ENCODE measurements around the gene NAXE.
A peak's percentile ranks its signal among the peaks of the same experiment; 100 is the strongest.
"Not testable (repeated sequence)": the region's sequence is repeated elsewhere in the genome, so short reads cannot be mapped to it uniquely, and the experiment has no call there.

Gene NAXE

DNA sequence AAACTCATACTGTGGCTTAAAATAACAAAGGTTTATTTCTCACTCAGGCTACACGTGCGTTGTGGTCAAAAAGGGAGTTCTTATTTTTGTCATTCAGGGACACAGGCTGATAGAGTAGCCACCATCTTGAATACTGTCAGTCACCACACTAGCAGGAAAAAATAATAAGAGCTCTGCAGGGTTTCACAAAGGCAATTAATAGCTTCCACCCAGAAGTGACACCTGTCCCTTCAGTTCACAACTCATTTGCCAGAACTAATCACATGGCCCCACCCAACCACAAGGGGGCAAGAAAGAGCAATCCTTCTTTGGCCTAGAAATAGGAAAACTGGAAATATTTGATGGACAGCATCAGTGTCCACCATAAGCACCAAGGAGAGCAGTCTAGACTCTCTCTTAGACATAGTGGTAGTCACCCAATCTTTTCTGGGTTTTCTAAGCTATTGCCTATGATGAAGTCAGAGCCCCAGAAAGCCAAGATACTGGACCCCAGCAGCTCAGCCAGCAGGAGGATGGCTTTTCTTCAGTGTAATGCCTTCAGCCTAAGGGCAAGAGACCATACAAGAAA is 35.8 kb downstream of the NAXE start:
- Histone ChIP-seq H3K36me3 (no peaks in the 10 kb centered on the region), H3K27me3 (ENCODE audit: insufficient read depth, low read depth, severe bottlenecking) (peaks cover 15% of the 10 kb centered on the region), H3K4me3 (ENCODE audit: low read depth, low read length) (no peak overlapping the region), H3K27ac (no peak overlapping the region), H3K9me3 (ENCODE audit: severe bottlenecking) (no peaks in the 10 kb centered on the region)
- TF ChIP-seq, protein P1, sequence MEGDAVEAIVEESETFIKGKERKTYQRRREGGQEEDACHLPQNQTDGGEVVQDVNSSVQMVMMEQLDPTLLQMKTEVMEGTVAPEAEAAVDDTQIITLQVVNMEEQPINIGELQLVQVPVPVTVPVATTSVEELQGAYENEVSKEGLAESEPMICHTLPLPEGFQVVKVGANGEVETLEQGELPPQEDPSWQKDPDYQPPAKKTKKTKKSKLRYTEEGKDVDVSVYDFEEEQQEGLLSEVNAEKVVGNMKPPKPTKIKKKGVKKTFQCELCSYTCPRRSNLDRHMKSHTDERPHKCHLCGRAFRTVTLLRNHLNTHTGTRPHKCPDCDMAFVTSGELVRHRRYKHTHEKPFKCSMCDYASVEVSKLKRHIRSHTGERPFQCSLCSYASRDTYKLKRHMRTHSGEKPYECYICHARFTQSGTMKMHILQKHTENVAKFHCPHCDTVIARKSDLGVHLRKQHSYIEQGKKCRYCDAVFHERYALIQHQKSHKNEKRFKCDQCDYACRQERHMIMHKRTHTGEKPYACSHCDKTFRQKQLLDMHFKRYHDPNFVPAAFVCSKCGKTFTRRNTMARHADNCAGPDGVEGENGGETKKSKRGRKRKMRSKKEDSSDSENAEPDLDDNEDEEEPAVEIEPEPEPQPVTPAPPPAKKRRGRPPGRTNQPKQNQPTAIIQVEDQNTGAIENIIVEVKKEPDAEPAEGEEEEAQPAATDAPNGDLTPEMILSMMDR (IDR thresholded peaks at IDR 0.05; ENCODE audit: low read depth, low read length), result peak; percentile 88
- peak; percentile 83 for DNase-seq

DNA sequence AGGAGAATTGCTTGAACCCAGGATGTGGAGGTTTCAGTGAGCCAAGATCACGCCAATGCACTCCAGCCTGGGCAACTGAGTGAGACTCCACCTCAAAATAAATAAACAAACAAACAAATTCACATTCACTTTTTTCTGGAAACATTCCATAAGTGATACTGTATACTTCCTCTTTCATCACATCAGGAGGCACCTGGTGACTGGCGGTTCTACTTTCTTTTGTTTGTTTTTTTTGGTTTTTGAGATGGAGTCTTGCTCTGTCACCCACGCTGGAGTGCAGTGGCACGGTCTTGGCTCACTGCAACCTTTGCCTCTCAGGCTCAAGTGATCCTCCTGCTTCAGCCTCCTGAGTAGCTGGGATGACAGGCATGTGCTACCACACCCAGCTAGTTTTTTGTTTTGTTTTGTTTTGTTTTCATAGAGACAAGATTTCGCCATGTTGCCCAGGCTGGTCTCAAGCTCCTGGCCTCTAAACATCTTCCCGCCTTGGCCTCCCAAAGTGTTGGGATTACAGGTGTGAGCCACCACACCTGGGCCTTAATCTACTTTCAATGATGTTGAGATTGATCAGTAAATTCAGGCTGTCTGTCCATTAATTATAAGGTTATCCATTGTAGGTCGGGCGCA is 38.4 kb downstream of the NAXE start:
- Histone ChIP-seq H3K4me3 (ENCODE audit: low read depth, low read length) (no peak overlapping the region), H3K36me3 (no peaks in the 10 kb centered on the region), H3K9me3 (ENCODE audit: severe bottlenecking) (no peaks in the 10 kb centered on the region), H3K27ac (no peak overlapping the region), H3K27me3 (ENCODE audit: insufficient read depth, low read depth, severe bottlenecking) (peaks cover 7% of the 10 kb centered on the region)
- TF ChIP-seq, protein P1 (IDR thresholded peaks at IDR 0.05; ENCODE audit: low read depth, low read length), result no peak
- no peak for DNase-seq

DNA sequence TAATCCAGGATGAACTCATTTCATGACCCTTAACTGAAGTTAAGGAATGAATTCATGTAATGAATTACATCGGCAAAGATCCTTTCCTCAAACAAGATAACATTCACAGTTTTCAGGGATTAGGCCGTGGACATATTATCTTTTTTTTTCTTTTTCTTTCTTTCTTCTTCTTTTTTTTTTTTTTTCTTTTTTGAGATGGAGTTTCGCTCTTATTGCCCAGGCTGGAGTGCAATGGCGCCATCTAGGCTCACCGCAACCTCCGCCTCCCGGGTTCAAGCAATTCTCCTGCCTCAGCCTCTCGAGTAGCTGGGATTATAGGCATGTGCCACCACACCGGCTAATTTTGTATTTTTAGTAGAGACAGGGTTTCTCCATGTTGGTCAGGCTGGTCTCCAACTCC is 39.6 kb downstream of the NAXE start:
- H3K27me3 ChIP-seq (ENCODE audit: insufficient read depth, low read depth, severe bottlenecking); H3K36me3 ChIP-seq: not testable (repeated sequence)

DNA sequence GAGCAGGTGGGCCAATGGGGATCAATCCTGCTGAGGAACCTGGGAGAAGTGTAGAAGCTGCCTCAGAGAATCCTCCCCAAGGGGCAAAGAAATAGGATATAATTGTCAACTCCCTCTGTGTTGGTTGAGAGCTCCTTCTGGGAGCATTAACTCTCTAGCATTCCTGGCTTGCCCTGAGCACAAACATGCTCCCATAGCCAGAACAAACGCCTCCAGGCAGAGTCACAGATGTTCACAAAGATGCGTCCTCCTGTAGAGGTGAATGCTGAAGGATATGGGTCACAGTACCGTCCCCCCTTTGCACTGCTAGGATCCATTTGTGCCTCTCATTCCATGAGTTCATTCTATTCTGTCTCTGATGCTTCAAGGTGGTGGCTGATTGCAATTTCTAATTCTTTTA is 40.8 kb downstream of the NAXE start:
- Histone ChIP-seq H3K36me3 (no peaks in the 10 kb centered on the region), H3K9me3 (ENCODE audit: severe bottlenecking) (no peaks in the 10 kb centered on the region), H3K27ac (no peak overlapping the region), H3K27me3 (ENCODE audit: insufficient read depth, low read depth, severe bottlenecking) (no peaks in the 10 kb centered on the region), H3K4me3 (ENCODE audit: low read depth, low read length) (no peak overlapping the region)
- no peak for DNase-seq
- TF ChIP-seq, protein P1 (IDR thresholded peaks at IDR 0.05; ENCODE audit: low read depth, low read length), result no peak

More for the DNA sequence above, 39.6 kb downstream of the NAXE start:
- DNase-seq; H3K9me3 ChIP-seq (ENCODE audit: severe bottlenecking); H3K27ac ChIP-seq; H3K4me3 ChIP-seq (ENCODE audit: low read depth, low read length): not testable (repeated sequence)

DNA sequence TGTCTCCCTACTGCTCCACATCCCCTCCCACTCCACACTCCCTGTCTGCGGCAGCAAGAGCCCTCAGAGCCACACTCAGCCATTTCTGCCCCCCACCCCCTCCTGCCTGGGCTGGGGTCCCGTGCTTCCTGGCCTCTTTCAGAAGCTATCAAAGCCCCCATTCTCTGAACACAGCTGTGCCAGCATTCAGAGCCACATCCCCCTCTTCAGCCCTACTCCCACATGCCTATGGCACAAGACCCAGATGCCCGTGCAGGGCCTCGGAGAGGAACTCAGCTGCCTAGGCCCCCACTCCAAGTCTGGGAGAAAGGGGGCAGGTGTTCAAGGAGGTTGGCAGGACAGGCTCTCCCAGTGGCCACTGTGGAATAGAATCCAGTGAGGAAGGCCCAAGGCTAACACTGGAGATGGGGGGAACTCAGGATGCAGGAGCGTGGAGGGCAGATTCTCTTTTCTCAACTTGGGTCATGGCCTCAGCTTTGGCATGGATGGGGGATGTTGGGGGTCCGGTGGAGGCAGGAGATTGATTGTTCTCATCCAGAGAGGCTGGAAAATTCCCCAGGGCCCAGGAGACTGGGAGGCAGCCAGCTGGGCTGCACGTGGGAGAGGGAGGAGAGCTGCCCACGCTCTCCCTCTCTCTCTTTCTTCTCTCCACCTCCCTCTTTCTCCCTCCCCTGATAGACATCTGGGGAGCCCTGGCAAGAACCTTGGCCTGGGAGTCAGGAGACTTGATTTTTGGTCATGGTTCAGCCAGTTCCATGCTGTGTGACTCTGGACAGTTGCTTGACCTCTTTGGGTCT is 46.8 kb downstream of the NAXE start:
- no peaks in the 10 kb centered on the region for H3K36me3 ChIP-seq
- H3K4me3 ChIP-seq (ENCODE audit: low read depth, low read length), result no peak overlapping the region
- TF ChIP-seq, protein P1 (IDR thresholded peaks at IDR 0.05; ENCODE audit: low read depth, low read length), result no peak
- H3K27ac ChIP-seq, result no peak overlapping the region
- H3K9me3 ChIP-seq (ENCODE audit: severe bottlenecking), result no peaks in the 10 kb centered on the region
- H3K27me3 ChIP-seq (ENCODE audit: insufficient read depth, low read depth, severe bottlenecking), result peaks cover 5% of the 10 kb centered on the region
- DNase-seq, result no peak

DNA sequence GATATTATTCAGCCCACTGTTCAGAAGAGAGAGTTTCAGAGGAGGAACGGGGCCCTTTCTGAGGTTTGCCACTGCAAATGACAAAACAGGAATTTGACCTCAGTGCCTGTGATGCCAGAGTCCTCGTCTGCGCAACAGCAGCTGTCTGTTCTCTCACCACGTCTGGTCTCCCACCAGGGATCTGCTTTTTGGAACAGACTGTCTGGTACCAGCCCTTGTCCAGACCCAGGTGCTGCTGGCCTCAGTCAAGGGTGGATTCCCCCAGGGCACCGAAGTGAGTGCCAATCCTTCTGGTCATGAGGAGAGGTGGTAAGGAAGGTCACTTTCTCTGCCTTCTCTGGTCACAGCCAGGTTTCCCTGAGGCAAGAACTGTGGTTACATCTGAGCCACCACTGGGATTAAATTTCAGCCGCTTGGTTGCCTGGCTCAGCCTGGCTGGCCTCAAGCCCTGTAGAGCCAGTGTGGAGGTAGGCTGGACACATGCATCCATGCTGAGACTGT is 48.1 kb downstream of the NAXE start:
- H3K36me3 ChIP-seq, result no peaks in the 10 kb centered on the region
- no peaks in the 10 kb centered on the region for H3K9me3 ChIP-seq (ENCODE audit: severe bottlenecking)
- no peak overlapping the region for H3K4me3 ChIP-seq (ENCODE audit: low read depth, low read length)
- no peak overlapping the region for H3K27ac ChIP-seq
- peaks cover 5% of the 10 kb centered on the region for H3K27me3 ChIP-seq (ENCODE audit: insufficient read depth, low read depth, severe bottlenecking)
- DNase-seq, result no peak
- TF ChIP-seq, protein P1 (IDR thresholded peaks at IDR 0.05; ENCODE audit: low read depth, low read length), result no peak
